Stimulated activated CD8-positive, alpha-beta memory T cell treated with anti-CD3 and anti-CD28 coated beads, Interleukin-7, amount 100 ng/mL, for 1 hour (primary cell): ENCODE data around the gene CAMTA1.

ENCODE experiments used
- DNase-seq, 2 donors: peaks; one replicate each; pipeline ENCODE4 v3.0.0-alpha.2; 2020; ENCODE audit warnings: low read depth in 2 of 2

The CAMTA1 gene

DNA sequence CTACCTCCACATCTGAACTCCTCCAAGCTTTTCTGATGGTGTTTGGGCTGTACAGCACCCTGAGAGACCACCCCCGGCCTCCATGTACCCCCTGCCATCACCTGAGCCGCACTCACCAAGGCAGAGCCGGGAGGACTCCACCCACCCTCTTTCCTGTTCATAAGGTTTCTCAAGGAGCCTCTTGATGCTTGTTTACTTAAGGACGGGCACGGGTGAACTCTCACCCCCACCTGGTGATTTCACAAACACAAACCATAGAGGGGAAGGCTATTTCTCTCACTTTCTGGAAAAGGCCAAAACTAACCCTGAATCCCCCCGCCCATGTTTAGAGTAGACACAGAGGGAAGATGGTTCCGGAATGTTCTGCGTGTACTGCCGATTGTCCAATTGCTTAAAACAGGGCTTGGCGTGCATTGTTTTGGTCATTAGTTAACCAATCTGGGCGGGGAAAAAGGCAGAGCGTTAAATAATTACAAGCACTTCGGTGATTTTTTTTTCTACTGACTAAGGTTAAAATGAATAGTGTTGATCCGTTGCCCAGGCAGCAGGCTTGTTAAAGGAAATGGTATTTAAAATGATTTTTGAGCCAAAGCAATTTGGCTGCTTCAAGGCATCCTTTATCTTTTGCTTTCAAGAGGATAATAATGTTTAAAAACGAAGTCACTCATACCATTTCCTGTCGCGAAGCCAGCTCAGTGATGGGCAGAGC, 706.0 kb downstream of the CAMTA1 start:
- DNase-seq = no peak

DNA sequence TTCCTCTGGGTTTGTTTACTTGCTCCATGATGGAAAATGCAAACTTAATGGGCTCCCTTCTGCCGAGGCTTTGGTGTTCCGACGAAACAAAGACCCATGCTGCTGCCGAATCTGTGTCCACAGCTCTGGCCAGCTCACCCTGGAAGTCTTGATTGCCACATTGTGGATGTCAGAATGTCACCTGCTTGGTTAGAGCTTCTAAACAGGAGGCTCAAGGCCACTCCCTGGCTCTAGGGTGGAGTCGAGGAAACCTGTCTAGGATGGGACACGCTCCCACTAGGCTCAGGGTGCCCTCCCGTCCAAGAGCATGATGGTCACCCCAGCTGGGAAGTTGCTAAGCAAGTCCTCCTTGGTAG, 706.5 kb downstream of the CAMTA1 start:
- DNase-seq = no peak

DNA sequence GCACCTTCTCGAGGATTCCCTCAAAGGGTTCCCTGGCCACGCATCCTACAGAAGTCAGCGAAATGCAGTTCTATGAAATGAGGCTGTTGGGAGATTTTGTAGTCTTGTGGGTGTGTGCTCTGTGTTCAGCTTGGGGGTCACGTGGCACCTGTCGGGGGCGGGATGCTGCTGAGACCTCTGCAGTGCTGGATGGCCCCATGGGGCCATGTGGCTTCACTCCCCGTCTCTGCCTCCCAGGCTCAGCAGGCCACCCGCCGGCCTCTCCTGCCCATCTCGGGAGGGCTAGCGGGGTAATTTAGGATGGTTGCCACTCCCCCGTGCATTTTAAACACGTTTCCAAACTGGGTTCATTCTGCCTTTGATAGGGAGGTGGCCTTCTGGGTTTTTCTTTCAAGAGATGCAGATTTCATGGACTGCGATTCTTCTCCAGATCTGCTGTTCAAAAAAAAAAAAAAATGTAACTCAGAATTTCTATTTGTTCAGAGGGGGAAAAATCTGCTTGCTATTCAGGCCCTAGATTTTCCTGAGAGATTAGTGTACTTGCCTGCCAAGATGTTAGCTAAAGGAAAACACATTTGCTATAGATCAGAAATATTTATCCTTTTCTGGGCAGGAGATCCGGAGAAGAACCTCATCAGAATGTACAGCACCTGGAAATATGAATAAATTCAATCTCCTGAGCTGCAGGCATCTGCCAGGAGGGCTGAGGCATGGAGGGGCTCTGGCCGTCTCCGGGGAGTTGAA, 708.6 kb downstream of the CAMTA1 start:
- no peak for DNase-seq

DNA sequence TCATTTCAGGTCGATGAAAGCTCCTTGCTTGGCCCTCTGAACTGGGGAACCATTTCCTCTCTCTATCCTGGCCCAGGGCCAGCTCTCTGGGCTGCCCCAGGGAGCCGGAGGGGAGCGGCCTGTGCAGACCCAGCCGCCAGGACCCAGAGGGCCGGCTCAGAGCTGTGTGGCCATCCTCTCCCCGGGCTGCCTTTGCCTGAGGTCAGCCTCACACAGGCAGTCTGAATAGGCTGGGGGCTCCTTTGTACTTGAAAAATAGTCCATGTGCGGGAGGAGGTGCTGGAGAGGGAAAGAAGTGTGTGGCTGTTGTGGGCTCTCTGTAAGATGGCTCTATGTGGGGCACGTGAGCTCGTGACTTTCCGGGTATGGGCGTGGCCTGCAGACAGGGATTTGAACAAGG, 710.7 kb downstream of the CAMTA1 start:
- no peak for DNase-seq

DNA sequence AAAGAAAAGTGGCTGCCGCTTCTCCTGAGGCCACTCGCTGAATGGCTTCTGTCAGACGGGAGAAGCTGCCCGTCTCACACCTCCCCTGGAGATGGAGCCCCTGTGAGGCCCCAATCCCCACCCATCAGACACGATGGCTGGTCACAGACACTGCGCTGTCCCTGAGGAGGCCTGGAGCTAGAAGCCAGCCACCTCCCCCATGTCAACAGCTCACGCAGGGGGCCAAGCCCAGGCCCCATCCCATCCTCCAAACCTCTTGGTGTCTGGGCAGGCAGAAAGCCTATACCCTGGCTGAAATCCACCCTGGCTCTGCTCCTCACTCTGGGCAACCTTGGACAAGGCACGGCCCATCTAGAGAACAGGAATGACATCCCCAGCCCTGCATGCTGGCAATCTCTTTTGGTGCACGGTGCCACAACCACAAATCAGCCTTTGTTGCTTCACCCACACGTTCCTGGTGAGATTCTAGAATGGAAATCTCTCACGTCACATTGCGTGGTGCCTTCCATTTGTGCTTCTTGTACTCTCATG, 711.9 kb downstream of the CAMTA1 start:
- no peak for DNase-seq

DNA sequence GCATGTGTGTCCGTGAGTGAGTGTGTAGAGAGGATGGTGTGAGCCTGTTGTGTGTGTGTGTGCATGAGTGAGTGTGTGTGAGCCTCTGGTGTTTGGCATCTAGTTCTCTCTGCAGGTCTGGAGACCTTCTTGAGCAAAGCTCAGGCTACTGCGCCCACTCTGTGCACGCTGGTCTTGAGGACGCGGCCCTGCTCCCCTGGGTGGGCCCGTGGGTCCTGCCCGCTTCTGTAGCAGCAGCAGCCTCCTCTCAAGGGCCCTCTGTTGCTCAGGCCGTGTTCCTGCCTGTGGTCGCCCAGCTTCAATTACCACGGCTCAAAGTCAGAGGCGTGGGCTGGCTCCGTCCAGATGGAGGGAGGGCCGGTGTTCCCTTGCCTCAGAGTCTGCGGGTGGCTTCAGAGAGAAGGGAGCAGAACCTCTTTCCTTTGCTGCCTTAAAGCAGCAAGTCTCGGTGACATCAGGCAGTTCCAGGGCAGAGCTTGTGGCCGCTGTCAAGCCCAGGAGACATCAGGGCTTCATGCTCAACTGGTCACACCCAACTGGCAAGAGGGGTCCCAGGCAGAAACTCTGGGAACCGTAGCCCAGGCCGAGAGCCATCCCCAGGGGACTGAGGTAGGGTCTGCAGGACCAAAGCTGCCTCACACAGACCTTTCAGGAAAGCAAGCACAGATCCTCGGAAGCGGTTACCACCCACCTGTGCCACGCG, 715.3 kb downstream of the CAMTA1 start:
- DNase-seq = no peak

DNA sequence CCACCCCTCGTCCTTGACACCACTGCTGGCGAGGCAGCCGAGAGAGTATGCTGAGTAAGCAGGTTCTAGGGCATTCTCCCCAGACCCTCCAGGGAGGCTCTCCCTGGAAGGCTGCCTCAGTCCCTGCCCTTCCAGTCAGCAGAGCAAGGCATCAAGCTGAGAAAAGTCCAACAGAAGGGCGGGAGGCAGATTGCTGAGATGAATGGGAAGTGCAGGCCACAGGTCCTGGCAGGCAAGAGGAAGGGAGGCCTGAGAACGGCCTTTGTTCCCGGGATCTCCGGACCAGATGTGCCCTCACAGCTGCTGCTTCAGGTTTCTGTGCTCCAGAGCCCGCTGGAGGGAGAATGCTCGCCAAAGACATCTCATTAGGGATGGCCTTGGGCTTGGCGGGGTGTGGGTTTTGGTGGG, 715.8 kb downstream of the CAMTA1 start:
- DNase-seq = no peak

DNA sequence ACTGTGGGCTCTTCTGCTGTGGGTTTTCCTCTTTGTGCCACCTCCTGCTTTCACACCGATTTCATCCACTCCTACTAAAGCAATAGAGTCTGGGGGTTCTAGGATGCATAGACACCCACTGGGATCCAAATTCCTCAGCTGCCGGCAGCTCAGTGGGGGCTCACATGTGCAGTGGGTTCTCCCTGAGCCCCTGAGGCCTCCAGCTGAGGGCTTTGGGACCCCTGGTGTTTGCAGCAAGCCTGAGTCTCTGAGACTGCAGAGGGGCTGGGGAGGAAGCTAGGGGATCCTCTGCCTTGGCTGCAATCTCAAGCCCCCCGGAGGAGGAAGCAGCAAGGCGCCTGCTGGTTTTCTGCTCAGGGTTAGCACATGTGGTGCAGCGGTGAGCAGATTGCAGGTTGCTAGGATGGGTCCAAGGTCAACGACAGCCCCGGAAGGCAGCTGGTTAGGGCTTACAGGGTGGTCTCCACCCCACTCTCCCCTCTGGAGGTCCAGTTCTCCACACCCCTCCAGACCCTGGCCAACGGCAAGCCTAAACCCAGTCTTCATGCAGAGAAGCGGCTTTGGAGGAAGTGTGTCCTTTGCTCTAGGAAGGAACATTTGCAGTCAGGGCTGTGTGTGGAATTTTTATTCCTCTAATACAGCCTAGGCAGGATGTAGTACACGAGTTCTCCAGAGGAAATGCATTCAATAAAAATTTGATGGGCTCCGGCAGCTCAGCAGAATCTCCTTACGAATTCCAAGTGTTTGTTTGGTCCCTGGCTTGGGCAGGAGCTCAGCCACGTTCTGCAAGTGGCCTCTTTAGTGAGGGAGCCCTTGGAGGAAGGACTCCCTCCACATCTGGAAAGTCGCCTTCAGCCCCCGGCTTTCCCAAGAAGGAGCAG, 716.7 kb downstream of the CAMTA1 start:
- no peak for DNase-seq

DNA sequence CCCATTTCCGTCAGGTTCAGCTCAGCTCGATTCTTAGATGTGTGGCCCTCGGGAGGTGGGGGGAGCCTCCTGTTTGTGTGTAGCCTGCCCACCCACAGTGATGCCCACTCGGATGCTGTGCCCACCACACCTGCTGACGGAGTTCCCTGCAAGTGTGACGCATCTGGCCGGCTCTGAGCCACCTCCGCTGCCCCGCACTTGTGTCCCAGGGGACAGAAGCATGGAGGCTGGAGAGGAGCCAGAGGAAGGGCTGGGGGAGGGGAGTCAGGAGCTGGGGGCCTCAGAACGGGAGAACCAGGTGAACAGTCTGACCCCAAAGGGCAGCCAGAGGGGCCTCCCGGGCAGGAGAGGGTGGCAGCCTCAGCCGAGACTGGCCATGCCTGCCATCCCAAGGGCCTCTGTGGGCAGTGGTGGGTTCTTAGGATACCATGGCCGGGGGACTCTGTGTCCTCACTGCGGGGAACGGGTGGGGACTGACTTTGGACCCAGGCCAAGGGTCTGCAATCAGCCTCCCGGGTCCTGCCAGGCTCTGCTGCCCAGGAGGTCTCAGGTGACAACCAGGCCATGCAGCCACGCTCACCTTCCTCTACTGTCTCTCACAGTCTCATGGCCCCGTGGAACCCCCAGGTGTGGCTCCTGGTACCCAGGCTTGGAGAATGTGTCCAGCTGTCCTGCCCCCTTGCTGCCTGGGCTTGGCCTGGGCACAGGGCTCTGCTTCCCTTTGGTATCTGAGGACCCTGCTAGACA, 718.6 kb downstream of the CAMTA1 start:
- DNase-seq = no peak

DNA sequence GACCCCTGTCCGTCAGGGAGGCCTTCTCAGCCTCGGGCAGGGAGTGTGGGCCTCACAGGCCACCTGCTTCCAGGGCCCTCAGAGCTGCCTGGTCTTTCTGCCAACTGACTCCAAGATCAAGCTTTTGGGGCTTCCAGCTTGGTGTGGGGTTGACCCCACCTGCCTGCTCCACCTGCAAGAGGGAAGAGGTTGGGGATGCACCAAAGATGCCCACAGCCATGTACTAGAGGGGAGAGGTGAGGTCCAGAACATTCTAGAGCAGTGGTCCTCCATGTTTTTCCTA, 719.1 kb downstream of the CAMTA1 start:
- DNase-seq = no peak

DNA sequence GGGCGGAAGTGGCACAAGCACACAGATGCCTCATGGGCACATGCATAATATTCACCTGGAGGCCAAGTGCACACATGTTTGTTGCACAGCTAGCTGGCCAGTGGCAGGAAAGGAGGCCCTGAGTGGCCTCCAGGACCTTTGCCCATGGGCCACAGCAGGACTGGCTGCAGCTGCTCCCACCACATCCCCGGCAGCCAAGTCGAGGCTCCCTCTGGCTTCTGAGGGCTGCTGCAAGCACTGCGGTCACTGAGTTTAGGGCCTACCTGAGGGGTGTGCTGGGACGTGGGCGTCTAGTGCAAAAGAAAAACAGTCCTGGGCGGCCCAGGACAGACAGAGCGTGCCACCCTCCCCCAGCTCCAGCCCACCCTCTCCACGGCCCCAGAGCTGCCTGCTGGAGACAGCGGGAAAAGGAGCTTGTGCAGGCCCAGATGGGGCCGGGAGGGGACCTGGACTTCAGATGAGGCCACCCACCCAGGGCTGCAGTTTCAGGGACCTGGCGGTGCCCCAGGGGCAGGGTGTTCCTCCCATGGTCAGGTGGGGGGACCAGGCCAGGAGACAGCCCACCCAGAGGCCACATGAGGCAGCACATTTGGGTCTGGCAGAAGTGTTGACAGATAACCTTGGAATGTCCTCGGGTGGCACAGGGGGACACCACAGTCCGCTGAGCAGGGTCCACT, 720.0 kb downstream of the CAMTA1 start:
- no peak for DNase-seq

DNA sequence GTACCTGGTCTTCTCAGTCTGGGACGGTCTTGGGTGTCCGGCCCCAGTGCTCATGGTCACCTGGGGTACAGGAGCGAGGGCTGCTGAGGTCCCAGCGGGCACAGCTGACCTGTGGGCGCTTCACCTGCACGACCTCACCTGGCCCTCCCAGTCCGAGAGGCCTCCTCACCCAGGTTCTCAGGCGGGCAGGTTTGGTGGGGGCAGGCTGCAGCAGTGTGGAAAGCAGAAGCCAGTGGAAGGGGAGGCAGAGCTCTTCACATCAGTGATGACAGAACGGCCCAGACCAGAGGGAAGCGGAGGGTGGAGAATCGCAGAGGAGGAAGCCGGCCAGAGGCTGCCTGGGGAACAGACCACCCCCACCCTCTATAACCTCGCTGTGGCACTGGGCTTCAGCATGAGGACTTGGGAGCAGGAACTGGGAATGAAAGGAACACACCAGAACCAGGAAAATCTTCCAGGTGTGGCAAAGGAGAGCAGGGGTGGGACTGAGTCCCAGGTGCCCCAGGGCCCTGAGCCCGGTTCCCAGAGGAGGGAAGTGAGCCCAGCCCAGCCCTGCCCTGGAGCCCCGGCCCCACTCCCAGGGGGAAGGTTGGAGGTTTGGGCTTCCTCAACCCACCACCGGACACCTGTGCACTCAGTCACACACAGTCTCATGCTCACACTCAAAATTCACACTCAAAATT, 720.7 kb downstream of the CAMTA1 start:
- DNase-seq = no peak

DNA sequence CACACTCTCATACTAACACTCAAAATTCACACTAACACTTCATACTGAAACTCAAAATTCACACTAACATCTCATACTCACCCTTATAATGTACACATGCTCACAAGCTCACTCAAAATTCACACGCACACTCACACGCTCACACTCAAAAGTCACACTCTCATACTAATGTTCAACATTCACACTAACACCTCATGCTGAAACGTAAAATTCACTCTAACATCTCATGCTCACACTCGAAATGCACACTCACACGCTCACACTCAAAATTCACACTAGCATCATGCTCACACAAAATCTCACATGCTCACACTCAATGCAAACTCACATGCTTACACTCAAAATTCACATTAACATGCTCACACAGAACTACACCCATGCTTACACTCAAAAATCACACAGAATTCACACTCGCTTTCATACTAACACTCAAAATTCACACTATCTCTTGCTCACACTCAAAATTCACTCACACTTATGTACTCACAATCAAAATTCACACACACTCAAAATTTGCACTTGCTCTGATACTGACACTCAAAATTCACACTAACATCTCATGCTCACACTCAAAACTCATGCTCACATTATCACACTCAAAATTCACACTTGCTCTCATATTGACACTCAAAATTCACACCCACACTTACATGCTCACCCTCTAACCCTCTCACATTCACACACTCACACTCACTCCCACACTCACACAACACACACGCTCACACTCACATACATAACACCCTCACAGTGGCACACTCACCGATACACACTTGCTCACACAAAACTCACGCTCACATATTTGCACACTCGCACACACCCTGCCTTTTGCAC, 721.4 kb downstream of the CAMTA1 start:
- DNase-seq = no peak

DNA sequence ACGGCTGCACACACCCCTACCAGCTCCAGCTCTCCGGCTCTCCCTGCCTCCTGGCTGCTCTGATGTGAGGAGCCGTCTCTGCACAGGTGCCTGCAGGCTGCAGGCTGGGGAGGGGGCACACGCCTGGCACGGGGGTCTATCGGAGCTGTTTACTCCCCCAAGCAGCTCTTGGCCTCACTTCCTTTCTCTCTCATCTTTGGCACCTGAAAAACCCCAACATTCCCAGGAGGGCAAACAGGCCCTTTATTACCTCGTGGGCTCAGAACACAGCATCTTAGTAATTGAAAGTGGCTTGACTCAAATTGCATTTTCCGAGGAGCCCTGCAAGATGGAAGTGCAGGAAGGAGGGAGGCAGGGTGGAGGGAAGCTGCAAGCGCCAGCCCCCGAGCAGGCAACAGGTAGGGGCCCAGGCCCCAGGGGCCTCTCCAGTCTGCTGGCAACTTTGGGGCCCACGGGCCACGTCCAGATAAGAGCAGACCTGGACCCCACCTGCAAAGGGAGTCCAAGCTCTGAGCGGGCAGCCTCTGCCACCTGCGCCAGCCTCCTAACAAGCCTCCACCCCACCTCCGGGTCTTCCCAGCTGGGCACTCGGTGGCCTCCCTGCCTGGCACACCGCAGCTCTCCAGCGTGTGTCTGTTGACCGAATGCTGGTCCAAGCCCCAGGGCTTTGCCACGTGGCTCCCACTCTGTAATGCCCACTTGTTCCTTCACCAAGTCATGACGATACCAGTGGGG, 722.2 kb downstream of the CAMTA1 start:
- DNase-seq = no peak

DNA sequence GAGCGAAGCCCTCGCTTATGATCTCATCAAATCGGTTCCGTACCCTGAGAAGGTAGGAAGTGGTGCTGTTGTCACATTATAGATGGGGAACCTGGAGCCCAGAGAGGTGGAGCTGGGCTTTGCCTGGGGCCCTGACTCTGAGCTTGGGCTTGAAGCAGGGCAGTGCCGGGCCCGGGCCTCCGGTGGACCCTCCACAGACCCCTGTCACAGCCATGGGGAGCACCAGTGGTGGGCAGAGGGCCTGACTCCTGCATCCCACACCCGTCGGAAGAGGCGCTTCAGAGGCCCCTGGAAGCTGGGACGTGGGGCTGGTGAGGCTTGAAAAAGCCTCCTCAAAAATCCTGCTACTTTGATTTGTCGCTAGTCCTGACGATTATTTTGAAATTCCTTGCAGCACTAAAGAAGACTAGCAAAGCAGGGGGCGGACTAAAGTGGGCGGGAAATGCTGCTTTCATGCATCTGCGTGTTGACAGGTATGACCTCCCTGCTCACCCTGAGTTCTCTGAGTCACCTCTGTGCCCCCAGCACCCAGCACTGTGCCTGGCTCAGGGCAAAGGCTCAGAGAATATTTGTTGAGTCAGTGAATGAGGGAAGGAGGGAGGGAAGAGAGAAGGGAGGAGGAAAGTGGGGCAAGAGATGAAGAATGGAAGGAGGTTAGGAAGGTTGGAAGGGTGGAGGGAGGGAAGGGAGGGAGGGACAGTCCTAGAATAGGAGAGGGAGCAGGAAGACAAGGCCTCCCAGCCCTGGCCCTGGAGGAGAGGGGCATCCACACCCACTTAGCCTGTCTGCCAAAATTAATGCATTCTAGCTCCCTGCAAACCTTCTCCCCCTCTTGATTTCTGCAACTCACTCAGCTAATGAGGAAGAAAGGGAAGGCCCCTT, 723.0 kb downstream of the CAMTA1 start:
- DNase-seq = no peak

DNA sequence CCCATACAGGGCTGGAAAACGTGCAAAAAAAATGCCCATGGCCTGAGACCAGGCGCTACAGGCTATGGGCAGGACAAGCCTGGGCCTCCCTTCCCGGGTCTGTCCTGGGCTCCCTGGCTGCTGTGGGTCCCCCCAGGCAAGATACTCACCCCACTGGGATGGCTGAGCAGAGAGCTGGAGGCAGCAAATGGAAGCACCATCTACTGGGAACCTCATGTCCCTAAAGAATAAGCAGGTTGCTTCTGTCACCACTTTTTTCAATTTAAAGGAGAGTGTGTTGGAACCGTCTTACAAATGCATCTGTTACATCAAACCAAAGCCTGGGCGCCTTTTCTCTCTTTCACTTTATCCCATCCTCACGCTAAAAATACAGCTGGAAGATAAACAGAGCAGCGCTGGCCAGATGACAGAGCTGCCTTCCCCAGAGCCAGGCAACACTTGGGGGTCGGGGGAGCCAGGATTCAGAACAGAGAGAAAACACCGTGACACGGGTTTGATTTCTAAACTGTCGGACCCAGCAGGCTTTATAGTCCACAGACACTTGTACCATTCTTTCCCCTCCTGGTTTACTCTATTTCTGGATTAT, 723.8 kb downstream of the CAMTA1 start:
- DNase-seq = no peak

DNA sequence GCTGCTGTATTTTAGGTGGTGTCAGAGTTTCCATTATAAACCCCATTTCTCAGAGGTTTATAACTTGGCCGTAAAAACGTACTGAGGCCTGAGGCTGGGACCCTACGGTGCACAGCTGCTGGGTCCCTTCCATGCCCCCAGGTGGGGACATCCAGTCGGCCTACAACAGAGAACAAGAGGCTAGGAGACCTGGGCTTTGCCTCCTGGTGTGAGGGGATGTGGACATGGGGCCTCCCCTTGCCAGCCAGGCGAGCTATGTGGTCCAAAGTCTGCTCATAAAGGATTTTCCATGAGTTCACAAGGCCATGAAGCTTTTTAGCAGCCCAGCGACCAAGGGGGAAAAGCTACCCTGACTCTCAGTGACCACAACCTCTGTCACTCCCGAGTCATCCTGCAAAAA, 724.3 kb downstream of the CAMTA1 start:
- DNase-seq = no peak
